ENCODE measurements around the gene C2CD3.
A peak's percentile ranks its signal among the peaks of the same experiment; 100 is the strongest.
"Not testable (repeated sequence)": the region's sequence is repeated elsewhere in the genome, so short reads cannot be mapped to it uniquely, and the experiment has no call there.

The C2CD3 gene

DNA sequence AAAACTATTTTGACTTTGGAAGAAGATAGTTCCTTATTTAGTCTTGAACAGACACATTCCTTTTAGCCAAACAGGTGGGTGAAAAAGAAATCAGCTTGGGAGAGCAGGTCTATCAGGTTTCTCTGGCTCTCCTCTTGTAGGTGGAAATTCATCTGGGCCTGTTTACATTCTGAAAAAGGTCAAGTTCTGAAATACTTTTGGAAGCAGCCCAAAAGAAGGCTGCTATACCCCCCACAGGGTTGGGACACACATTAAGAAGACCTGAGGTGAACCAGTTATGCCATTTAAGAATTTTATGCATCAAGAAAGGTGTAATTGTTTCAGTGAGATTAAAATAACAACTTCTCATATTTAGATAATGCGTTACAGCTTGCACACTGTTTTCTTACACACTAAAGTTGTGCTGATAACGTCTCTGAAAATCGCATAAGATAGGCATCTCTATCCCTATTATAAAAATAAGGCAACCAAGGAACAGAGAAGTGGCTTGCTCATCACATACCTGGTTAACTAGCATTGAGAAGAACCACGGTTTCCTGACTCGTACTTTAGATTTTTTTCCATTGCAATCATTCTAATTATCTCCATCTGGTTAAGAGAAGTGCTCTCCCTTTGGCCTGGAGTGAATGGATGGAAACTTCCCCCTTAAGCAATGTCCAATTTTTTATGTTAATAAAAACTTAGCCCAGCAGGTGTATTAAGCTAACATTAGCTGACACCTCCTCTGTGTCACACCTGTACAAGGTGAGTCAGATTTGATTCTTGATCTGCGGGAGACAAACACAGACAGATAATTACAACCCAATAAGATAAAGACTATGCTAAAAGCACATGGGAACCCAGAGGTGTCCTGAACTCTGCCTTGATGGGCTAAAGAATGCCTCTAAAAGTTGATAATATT, 101.4 kb downstream of the C2CD3 start:
- DNase-seq (ENCODE audit: low read depth) = no peak

DNA sequence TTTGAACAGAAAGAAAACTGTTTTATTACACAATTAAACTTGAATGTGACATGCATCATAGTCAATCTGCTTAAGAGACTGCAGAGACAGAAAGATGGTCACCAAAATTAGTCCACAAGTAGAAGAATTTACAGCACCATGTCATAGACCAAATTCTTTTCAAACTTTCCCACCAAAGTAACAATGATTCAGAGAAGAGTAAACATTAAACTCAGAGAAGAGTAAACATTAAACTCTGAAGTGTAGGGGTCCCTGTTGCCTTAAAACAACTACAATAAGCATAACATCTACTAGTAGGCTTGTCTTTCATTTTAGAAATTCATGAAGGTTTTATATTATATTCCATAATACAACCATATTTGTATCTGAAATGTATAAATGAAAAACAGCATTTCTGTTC, 104.1 kb downstream of the C2CD3 start:
- not testable (repeated sequence) for DNase-seq (ENCODE audit: low read depth)

DNA sequence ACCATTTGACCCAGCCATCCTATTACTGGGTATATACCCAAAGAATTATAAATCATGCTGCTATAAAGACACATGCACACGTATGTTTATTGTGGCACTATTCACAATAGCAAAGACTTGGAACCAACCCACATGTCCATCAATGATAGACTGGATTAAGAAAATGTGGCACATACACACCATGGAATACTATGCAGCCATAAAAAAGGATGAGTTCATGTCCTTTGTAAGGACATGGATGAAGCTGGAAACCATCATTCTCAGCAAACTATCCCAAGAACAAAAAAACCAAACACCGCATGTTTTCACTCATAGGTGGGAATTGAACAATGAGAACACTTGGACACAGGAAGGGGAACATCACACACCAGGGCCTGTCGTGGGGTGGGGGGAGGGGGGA, 105.3 kb downstream of the C2CD3 start:
- not testable (repeated sequence) for DNase-seq (ENCODE audit: low read depth)

DNA sequence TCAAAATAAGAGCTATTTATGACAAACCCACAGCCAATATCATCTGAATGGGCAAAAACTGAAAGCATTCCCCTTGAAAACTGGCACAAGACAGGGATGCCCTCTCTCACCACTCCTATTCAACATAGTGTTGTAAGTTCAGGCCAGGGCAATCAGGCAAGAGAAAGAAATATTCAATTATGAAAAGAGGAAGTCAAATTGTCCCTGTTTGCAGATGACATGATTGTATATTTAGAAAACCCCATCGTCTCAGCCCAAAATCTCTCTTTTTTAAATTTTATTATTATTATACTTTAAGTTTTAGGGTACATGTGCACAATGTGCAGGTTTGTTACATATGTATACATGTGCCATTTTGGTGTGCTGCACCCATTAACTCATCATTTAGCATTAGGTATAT, 107.2 kb downstream of the C2CD3 start:
- DNase-seq (ENCODE audit: low read depth) = not testable (repeated sequence)

DNA sequence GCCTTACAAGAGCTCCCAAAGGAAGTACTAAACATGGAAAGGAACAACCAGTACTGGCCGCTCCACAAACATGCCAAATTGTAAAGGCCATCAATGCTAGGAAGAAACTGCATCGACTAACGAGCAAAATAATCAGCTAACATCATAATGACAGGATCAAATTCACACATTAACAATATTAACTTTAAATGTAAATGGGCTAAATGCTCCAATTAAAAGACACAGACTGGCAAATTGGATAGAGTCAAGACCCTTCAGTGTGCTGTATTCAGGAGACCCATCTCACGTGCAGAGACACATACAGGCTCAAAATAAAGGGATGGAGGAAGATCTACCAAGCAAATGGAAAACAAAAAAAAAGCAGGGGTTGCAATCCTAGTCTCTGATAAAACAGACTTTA, 109.2 kb downstream of the C2CD3 start:
- not testable (repeated sequence) for DNase-seq (ENCODE audit: low read depth)

DNA sequence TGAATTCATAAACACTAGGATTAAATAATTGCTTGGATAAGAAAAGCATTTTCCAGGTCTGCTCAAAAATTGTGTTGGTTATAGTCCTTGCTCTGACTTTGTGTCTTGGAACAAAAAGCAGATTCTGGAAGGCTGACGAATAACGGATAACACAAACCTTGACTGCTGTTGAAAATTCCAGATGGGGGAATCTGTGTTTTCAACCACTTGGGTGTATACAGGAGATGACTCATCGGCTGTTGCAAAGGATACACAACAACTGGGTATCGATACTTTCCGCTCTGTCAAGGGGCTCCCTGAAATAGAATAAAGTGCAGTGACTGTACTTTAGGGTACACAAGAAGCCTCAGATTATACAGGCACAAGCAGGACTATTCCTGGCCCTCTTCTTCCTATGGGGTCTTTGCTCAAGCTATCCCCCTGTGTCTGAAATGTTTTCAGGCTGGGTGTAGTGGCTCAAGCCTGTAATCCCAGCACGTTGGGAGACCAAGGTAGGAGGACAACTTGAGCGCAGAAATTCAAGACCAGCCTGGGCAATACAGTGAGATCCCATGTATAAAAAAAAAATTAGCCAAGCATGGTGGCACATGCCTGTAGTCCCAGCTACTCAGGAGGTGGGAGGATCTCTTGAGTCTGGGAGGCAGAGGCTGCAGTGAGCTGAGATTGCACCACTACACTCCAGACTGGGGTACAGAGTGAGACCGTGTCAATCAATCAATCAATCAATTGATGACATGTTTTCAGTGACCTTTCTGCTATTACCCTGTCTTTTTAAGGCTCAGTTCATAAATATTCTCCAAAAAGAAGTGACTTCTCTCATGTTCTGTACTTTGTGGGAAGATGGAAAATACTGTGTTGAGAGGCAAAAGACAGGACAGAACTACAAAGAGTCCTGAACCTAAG, 113.3 kb downstream of the C2CD3 start:
- DNase-seq (ENCODE audit: low read depth) = no peak

DNA sequence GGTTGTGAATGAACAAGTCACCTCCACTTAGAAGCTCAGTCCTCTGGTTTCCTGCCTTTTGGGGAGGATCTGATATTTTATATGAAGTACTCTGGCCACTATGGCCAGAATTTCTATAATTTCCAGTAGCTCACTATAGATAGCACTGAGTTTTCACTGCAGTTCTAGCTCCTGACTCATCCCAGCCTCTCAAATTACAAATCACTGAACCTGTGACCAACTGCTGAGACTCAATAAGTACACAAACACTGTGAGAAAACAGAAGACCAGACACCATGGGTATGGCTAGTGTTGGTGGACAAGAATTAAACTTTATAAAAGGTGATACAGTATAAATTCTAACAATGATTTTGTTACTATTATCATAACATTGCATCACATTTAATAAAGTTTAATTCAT, 114.9 kb downstream of the C2CD3 start:
- DNase-seq (ENCODE audit: low read depth) = no peak

DNA sequence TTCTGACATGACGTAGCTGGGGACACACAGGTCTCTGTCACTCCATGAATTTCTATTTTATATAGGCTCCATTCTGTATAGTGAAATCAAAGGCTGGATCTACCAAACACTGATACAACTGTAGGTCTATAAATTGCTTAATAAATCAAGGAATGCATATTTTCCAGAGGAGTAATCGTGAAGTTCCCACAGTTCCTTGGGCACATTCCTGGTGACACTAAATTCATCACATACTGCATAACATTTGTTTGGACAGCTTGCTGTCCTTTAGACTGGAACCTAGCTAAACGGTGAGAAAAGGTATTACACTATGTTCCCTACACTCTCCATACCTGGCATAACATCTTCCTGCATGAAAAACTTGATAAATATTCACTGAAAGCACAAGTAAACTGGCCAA, 120.3 kb downstream of the C2CD3 start:
- no peak for DNase-seq (ENCODE audit: low read depth)

DNA sequence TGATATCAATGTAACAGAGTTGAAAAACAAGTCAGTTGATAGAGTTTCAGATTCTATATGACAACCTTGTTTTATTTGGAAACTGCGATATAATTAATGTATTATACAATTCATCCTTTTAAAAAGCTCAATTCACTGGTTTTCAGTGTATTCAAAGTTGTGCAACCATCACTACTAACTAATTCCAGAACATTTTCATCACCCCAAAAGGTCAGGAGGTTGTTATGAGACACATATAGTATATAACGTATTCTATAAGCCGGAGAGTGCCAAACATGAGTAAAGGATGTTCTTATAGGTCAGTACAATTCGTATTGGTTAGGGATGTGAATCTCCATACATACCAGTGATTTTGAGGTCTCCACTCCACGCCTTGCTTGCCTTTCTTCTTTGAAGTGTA, 121.8 kb downstream of the C2CD3 start:
- no peak for DNase-seq (ENCODE audit: low read depth)

DNA sequence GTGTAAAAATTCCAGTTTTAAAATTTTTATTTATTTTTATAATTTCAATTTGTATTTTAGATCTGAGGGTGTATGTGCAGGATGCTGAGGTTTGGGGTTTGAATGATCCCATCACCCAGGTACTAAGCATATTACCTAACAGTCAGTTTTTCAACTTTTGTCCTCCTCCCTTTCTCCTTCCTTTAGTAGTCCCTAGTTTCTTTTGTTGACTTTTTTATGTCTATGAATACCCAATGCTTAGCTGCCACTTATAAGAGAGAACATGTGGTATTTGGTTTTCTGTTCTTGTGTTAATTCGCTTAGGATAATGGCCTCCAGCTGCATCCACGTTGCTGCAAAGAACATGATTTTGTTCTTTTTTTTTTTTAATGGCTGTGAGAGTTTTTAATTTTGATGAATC, 126.3 kb downstream of the C2CD3 start:
- no peak for DNase-seq (ENCODE audit: low read depth)

DNA sequence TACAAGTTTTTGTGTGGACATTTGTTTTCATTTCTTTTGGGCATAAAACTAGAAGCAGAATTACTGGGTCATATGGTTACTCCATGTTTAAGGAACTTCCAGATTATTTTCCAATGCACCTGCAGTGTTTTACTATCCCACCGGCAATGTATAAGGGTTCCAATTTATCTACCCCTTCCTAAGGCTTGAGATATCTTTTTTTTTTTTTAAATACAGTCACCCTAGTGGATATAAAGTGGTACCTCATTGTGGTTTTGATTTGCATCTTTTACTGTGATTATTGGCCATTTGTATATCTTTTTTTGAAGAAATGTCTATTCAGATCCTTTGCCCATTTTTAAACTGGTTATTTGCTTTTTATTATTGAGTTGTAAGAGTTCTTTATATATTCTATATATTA, 127.4 kb downstream of the C2CD3 start:
- no peak for DNase-seq (ENCODE audit: low read depth)

DNA sequence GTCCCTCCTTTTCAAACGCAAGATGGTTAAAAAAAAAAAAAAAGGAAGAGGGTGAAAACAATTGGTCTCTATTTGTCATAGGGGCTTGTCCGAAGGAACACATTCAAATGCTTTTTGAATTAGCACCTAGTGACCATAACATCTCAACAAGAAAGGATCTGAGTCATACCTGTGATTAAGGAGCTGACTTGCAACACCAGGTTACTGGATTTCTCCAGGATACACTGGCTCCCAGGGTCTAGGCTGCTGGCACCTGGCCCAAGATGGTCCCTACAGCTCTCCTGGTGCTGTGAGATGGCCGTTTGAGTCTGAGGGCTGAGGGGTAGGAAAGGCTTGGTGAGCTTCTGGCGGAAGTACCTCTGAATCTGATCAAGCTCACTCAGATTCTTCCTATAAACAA, 133.5 kb downstream of the C2CD3 start:
- DNase-seq (ENCODE audit: low read depth) = no peak

DNA sequence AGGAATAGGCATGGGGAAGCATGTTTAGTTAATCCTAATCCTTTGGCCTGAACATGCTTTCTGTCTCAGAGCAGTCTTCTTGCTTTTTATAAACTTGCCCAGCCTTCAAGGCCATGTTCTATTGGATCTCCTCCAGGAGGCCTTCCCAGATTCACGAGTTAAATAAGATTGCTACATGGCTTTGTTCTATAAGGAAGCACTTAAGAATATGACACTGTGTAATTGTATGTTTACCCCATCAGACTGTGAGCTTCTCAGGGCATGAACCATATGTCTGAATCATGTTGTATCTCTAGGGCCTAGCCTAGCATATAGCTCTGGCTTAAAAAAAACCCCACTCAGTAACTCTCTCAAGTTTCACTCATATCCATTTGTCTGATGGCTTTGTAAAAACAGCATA, 135.5 kb downstream of the C2CD3 start:
- DNase-seq (ENCODE audit: low read depth) = no peak

DNA sequence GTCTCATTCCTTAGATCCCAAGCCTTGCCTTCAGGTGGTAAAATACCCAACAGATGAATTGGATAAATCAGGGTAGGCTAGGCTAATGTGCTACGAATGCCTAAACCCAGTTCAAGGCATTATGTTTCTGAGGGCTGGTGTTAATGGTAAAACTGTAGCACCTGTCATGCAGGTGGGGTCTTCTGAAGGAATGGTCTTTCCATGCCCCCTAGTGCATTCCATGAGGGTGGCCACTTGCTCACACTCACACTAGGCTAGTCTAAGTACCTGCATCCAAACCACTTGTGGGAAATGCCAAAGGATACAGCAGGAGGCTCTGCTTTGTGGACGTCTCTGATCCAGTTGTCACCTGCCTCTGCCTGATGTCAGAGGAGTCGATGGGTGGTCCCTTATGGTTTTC, 137.8 kb downstream of the C2CD3 start:
- no peak for DNase-seq (ENCODE audit: low read depth)

DNA sequence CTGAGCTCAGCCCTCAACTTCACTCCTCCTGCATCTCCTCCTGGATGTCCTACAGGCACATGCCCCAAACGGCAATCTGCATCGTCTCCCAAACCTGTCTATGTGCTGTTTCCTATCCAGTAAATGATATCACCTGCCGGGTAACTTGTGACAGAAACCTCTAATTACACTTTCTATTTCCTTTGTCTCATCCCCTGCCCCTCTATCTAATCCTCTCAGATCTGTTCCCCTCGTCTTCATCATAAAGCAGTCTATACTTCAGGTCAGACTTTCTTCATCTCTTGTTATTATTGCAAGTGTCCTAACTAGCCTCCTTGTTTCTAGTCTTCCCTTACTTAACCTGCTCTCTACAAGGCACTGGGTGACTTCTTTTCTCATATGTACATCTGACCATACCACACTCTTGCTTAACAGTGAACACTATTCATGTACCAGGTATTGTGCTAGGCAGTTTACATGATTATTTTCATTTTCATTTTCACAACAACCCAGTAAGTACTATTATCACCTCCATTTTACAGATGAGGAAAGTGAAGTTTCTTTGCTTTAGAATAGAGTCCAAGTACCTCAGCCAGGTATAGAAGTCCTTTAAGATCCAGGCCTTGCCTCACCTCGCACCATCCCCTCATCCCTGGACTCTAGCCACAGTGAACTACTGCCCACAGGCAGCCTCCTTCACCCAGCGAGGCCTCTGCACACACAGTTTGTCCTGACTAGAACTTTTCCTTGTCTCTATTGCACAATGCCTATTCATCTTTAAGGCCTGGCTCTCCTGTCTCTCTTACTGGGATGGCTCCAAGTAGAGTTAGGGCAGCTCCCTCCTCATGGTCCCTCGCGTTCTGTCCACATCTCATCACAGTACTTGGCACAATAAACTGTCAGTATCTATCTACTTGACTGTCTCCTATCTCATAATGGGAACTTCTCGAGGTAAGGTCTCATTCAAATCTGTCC, 139.8 kb downstream of the C2CD3 start:
- no peak for DNase-seq (ENCODE audit: low read depth)

DNA sequence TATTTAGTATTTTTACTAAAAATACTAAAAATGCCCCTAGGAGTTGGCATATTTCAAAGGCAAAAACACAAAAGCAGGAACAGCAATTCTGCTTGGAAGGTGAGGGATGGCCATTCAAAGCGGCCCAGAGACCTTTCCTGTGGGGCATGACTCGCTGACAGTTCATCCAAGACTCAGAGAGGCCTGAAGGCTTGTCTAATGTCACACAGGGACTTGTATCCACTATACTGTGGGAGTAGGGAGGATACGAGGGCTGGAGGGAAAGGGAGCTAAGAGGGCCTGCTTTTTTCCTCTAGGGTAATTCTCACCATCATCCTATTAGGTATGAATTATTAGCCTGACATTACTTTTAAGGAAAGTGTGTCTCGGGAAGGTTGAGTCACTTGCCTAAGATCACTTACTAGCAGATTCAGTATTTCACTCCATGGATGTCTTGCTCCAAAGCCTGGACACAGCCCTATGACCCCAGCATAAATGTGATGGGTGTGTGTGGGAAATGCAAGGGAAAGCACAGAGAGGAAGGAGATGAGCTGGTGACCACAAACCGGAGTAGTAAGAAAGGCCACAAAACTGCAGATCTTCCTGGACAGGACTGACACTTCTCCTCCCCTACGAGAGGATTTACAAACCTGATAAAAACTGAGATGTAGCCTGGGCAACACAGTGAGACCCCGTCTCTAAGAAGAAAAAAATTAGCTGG, 145.2 kb downstream of the C2CD3 start:
- DNase-seq (ENCODE audit: low read depth) = no peak

DNA sequence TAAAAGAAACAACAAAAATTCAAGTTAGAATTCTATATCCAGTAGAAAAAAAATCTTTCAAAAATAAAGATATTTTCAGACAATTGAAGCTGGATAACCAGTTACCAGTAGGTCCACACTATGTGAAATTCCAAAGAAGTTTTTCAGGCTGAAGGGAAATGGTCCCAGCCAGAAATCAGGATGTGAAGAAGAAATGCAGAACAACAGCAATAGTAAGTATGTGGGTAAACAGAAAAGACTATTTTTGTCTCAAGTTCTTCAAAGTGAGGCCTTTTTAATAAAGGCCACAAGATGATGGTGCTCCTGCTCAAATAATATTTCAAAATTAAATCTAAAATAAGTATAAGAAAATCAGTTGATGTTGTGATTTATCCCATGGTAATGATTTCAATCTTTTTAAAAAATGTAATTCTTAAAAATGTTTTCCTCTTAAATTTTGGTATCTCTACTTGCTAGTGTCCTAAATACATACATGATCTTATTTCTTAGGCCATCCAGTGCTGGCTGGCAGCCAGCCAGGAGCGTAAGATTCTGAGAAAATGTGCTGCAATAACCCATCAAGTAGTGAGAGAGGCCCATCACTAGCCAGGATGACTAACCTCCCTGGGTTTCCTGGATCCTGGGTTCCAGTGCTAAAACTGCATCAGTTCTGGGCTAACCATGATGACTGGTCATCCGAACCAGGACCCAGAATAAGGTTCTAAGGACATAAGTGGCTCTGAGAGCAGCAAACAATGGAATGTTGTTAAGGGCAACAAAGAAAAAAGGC, 146.4 kb downstream of the C2CD3 start:
- peak; percentile 60 for DNase-seq (ENCODE audit: low read depth)

DNA sequence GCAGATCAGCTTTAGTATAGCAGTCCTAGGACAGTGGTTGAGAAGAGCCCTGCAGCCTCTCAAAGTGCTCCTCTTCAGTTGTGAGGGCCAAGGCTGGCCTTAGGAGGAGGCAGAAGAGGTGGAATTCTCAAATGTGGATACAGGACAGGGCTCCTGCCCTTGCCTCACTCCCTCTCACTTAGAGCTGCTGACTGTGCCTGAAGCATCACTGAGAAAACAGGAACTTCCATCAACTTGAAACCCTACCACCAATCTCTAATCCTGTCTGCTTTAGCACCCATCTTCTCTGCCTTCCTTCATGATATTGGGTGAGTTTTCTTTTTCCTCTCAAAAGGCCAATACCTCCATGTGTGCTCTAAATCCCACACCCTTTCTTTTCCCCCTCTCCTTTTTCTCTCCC, 147.5 kb downstream of the C2CD3 start:
- no peak for DNase-seq (ENCODE audit: low read depth)

DNA sequence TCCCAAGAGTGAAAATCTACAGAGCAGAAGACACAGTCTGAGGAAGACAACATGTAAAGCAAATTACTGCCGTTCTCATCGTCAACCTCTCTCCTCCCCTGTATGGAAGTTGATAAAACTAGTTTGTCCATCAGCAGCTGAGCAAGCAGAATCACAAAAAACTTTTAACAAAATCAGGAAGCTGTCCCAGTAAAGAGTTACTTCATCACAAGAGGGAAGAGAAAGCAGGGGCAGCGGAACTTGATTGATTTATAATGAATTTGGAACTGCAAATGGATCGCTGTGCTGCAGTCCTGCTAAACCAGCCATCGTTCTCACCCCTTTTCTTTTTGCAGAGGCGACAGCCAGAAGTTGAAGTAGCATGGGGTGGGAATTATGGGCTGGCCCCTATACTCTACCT, 148.3 kb downstream of the C2CD3 start:
- no peak for DNase-seq (ENCODE audit: low read depth)

DNA sequence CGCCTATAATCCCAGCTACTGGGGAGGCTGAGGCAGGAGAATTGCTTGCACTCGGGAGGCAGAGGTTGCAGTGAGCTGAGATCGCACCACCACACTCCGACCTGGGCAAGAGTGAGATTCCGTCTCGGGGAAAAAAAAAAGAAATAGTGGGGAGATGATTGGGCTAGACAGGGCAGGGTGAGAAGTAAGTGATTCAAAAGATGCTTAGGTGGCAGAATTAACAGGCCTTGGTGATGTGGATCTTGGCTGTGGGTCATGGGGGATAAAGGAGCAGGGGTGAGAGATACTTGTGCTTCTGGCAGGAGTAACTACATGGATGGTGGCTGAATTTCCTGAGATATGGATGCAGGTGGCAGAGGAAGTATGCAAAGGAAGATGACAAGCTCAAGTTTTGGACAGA, 148.8 kb downstream of the C2CD3 start:
- no peak for DNase-seq (ENCODE audit: low read depth)

DNA sequence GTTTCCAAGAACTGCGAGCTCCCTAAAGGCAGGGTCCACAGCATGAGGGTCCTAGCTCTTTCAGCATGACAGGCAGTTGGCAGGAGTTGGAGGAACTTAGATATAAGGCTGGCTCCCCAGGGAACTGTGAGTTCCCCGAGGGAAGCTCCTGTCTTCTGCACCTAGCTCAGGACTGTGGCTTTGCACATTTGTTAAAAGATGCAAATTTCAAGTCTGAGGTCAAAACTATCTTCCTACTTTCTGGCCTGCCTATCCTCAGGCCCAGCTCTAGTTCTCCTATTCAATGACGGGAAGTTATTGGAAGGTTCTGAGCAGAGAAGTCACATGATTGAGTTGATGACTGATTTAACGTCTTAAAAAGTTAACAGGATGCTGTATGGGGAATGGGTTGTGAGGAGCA, 150.3 kb downstream of the C2CD3 start:
- DNase-seq (ENCODE audit: low read depth) = no peak

All from activated T-cell treated with anti-CD3 and anti-CD28 coated beads for 48 hours (primary cell).